ENCODE measurements around the gene EPHA3.

Gene EPHA3

GRCh38 chr3:89107461-89108290 lies at the start of gene EPHA3:
Gene EPHA3 (plus strand): TSS chr3:89107621. CDS start chr3:89107749, 128 bp downstream.
- in situ Hi-C loops (cut with MboI; ENCODE audit: low sequenced_read_pairs), result no loop called here

- in situ Hi-C loops (cut with MboI; ENCODE audit: low sequenced_read_pairs), result no loop called here
These were observed 49.0 kb upstream of the EPHA3 start for GRCh38 chr3:89058371-89058770.

GRCh38 chr3:89059211-89059925 lies 48.1 kb upstream of the EPHA3 start:
- in situ Hi-C loops (cut with MboI; ENCODE audit: low sequenced_read_pairs), result no loop called here

GRCh38 chr3:89061259-89061658 lies 46.2 kb upstream of the EPHA3 start:
- in situ Hi-C loops (cut with MboI; ENCODE audit: low sequenced_read_pairs), result no loop called here

- in situ Hi-C loops (cut with MboI; ENCODE audit: low sequenced_read_pairs), result no loop called here
These were observed 39.7 kb upstream of the EPHA3 start for GRCh38 chr3:89067736-89068135.

GRCh38 chr3:89072642-89073041 lies 34.8 kb upstream of the EPHA3 start:
- in situ Hi-C loops (cut with MboI; ENCODE audit: low sequenced_read_pairs), result no loop called here

- in situ Hi-C loops (cut with MboI; ENCODE audit: low sequenced_read_pairs), result no loop called here
These were observed 27.5 kb upstream of the EPHA3 start for GRCh38 chr3:89079944-89080343.

- in situ Hi-C loops (cut with MboI; ENCODE audit: low sequenced_read_pairs), result no loop called here
These were observed 19.6 kb upstream of the EPHA3 start for GRCh38 chr3:89087851-89088250.

GRCh38 chr3:89098173-89098572 lies 9.2 kb upstream of the EPHA3 start:
- in situ Hi-C loops (cut with MboI; ENCODE audit: low sequenced_read_pairs), result no loop called here

GRCh38 chr3:89098964-89099585 lies 8.3 kb upstream of the EPHA3 start:
- in situ Hi-C loops (cut with MboI; ENCODE audit: low sequenced_read_pairs), result no loop called here

- in situ Hi-C loops (cut with MboI; ENCODE audit: low sequenced_read_pairs), result no loop called here
These were observed 6.2 kb upstream of the EPHA3 start for GRCh38 chr3:89101251-89101650.

GRCh38 chr3:89101921-89102320 lies 5.5 kb upstream of the EPHA3 start:
- in situ Hi-C loops (cut with MboI; ENCODE audit: low sequenced_read_pairs), result no loop called here

- in situ Hi-C loops (cut with MboI; ENCODE audit: low sequenced_read_pairs), result no loop called here
These were observed 2.9 kb upstream of the EPHA3 start for GRCh38 chr3:89104499-89104898.

GRCh38 chr3:89105503-89105902 lies 1.9 kb upstream of the EPHA3 start:
- in situ Hi-C loops (cut with MboI; ENCODE audit: low sequenced_read_pairs), result no loop called here

GRCh38 chr3:89108291-89108550 lies 800 bp downstream of the EPHA3 start:
- in situ Hi-C loops (cut with MboI; ENCODE audit: low sequenced_read_pairs), result no loop called here

GRCh38 chr3:89113344-89113743 lies 5.9 kb downstream of the EPHA3 start:
- in situ Hi-C loops (cut with MboI; ENCODE audit: low sequenced_read_pairs), result no loop called here

GRCh38 chr3:89113893-89114840 lies 6.7 kb downstream of the EPHA3 start:
- in situ Hi-C loops (cut with MboI; ENCODE audit: low sequenced_read_pairs), result no loop called here

- in situ Hi-C loops (cut with MboI; ENCODE audit: low sequenced_read_pairs), result no loop called here
These were observed 7.4 kb downstream of the EPHA3 start for GRCh38 chr3:89114841-89115223.

GRCh38 chr3:89116476-89116875 lies 9.1 kb downstream of the EPHA3 start:
- in situ Hi-C loops (cut with MboI; ENCODE audit: low sequenced_read_pairs), result no loop called here

GRCh38 chr3:89138048-89138447 lies 30.6 kb downstream of the EPHA3 start:
- in situ Hi-C loops (cut with MboI; ENCODE audit: low sequenced_read_pairs), result no loop called here

GRCh38 chr3:89139870-89140269 lies 32.4 kb downstream of the EPHA3 start:
- in situ Hi-C loops (cut with MboI; ENCODE audit: low sequenced_read_pairs), result no loop called here
